Motor neuron (in vitro differentiated cells): Measurements from ENCODE around the gene JAKMIP2. TPM values are rescaled to one million over a fixed set of nuclear protein-coding genes. Genes with fewer than 3 reads are reported as not detected.

Experiments
- ATAC-seq, 8 experiments: fragments of 200-7000 bp; cut with Tn5 transposase; replicated peaks in 6 of 8; 2 replicates each; pipeline ENCODE4 v1.8.0; 2021; ENCODE audit warnings: mild to moderate bottlenecking in 8 of 8, moderate library complexity in 8 of 8
- H3K27ac ChIP-seq, 2 donors: fragments of 250-450 bp; sonication (Bioruptor Pico); 2 replicates each; pipeline ENCODE4 v1.9.0; 2021; ENCODE audit warnings: antibody characterized with exemption in 2 of 2, mild to moderate bottlenecking in 2 of 2, moderate library complexity in 1 of 2
- H3K4me1 ChIP-seq, 2 donors: fragments of 250-450 bp; sonication (Bioruptor Pico); replicated peaks in 1 of 2; 2 replicates each; pipeline ENCODE4 v1.6.1; 2021; ENCODE audit warnings: antibody characterized with exemption in 2 of 2, mild to moderate bottlenecking in 2 of 2, moderate library complexity in 1 of 2
- H3K4me3 ChIP-seq, 5 donors: fragments of 250-450 bp; sonication (Bioruptor Pico); 2 replicates each; pipeline ENCODE4 v1.9.0; 2021; ENCODE audit warnings: antibody characterized with exemption in 5 of 5, mild to moderate bottlenecking in 5 of 5, moderate library complexity in 4 of 5
- WGBS, 10 experiments: fragments of 450-650 bp; shearing (Covaris generic); methylation state at CpG; one replicate each; pipeline ENCODE4 v1.0.0; 2022; 5-methylcytosine and 5-hydroxymethylcytosine counted together
- in situ Hi-C, 9 experiments: fragments of 400-800 bp; cut with MboI; loops; one replicate each; pipeline ENCODE4 v1.15.0; 2021; ENCODE audit warnings: low sequenced_read_pairs in 9 of 9, low pct_unique_long_range_greater_than_20kb in 2 of 9; ENCODE audit not compliant: unreplicated experiment in 9 of 9
- total RNA-seq, 8 experiments: library from RNA; unstranded; fragments of 300-600 nt; gene quantifications; 2 replicates each; pipeline versions ENCODE4 v1.2.3 to v1.2.4, GENCODE V29; 2022

Gene JAKMIP2
- total RNA-seq, 8 experiments from 2014 or later, result 0.36 to 43.3 (median 32.7) TPM

GRCh38 chr5:147552897-147553296 lies 229.6 kb downstream of the JAKMIP2 start:
- WGBS, 10 experiments, result 57 to 100% (median 95%) methylated on average over 1 to 4 of the region's 4 CpGs
- ATAC-seq, result no peak
- in situ Hi-C loops, result loop anchor here in 7 of 9 experiments (25.0 kb wide), 2 partner anchors 91 to 316 kb away; partner anchors contain the start of gene STK32A (in 2 of the 7)
- Histone ChIP-seq H3K4me1 (peaks cover 12 to 13% of the 10 kb centered on the region in 2 donors), H3K4me3 (no peak overlapping the region), H3K27ac (no peak overlapping the region)

GRCh38 chr5:147551677-147552076 lies 230.9 kb downstream of the JAKMIP2 start:
- no peak overlapping the region for H3K27ac ChIP-seq
- peaks cover 11 to 13% of the 10 kb centered on the region in 2 donors for H3K4me1 ChIP-seq
- in situ Hi-C loops, result loop anchor here in 7 of 9 experiments (25.0 kb wide), 2 partner anchors 89 to 314 kb away; partner anchors contain the start of gene STK32A (in 2 of the 7)
- ATAC-seq, result no peak
- WGBS, 10 experiments, result 60 to 100% (median 100%) methylated on average over 1 of the region's 1 CpG; no CpG with 5 or more reads in 5 of the 10 experiments
- H3K4me3 ChIP-seq, result no peak overlapping the region

- Histone ChIP-seq H3K4me3 (no peak overlapping the region), H3K4me1 (peaks cover 0 to 8% of the 10 kb centered on the region in 2 donors), H3K27ac (no peak overlapping the region)
- in situ Hi-C loops, result no loop called here
- ATAC-seq, result peak in 3 of 8 experiments; percentile 24 to 86 (median 37)
- 14 to 90% (median 50%) methylated on average over 1 to 3 of the region's 3 CpGs; no CpG with 5 or more reads in 2 of the 10 experiments for WGBS, 10 experiments
Observed at GRCh38 chr5:147547730-147548129, 234.8 kb downstream of the JAKMIP2 start.

GRCh38 chr5:147544556-147544955 lies 238.0 kb downstream of the JAKMIP2 start:
- no peak overlapping the region for H3K4me3 ChIP-seq
- 80 to 100% (median 94%) methylated on average over 1 to 3 of the region's 5 CpGs; no CpG with 5 or more reads in 2 of the 10 experiments for WGBS, 10 experiments
- no peak overlapping the region for H3K27ac ChIP-seq
- in situ Hi-C loops, result no loop called here
- peaks cover 0 to 8% of the 10 kb centered on the region in 2 donors for H3K4me1 ChIP-seq
- ATAC-seq, result no peak

- Histone ChIP-seq H3K4me1 (no peaks in the 10 kb centered on the region), H3K4me3 (no peak overlapping the region), H3K27ac (no peak overlapping the region)
- ATAC-seq, result peak in 1 of 8 experiments; percentile 42
- in situ Hi-C loops, result no loop called here
- WGBS, 10 experiments, result 20 to 100% (median 60%) methylated on average over 1 of the region's 1 CpG; no CpG with 5 or more reads in 4 of the 10 experiments
Observed at GRCh38 chr5:147539053-147539452, 243.5 kb downstream of the JAKMIP2 start.

GRCh38 chr5:147538236-147538635 lies 244.3 kb downstream of the JAKMIP2 start:
- Histone ChIP-seq H3K4me3 (no peak overlapping the region), H3K27ac (no peak overlapping the region), H3K4me1 (no peaks in the 10 kb centered on the region)
- WGBS, 10 experiments, result 86 to 100% (median 100%) methylated on average over 1 of the region's 1 CpG; no CpG with 5 or more reads in 3 of the 10 experiments
- in situ Hi-C loops, result no loop called here
- ATAC-seq, result no peak

Other genes starting within 250 kb of the JAKMIP2 start
- not detected for gene SPINK1, start 48.9 kb upstream of the JAKMIP2 start, total RNA-seq
- gene SCGB3A2, start 96.0 kb upstream of the JAKMIP2 start, total RNA-seq, result 1 to 10 TPM in 1 of 8 experiments, not detected in 7; 1.1 TPM
- 1 to 10 TPM in 1 of 8 experiments, not detected in 7; 2.8 TPM for gene C5orf46, start 123.8 kb upstream of the JAKMIP2 start, total RNA-seq